HepG2 (cell line): Measurements from ENCODE around the gene LEPROT. TPM values are rescaled to one million over a fixed set of nuclear protein-coding genes. Genes with fewer than 3 reads are reported as not detected.

Experiments
- ATF2 ChIP-seq: sonication (generic); formaldehyde crosslinking; IDR thresholded peaks from 2 replicates; pipeline ENCODE4 v1.4.0; 2020; ENCODE audit warnings: missing genetic modification reagents
- BCLAF1 ChIP-seq: fragments of 450-650 bp; IDR thresholded peaks from 2 replicates; pipeline ENCODE4 v1.6.1; 2017; ENCODE audit warnings: mild to moderate bottlenecking
- BRCA1 ChIP-seq: sonication (generic); formaldehyde crosslinking; IDR thresholded peaks from 2 replicates; pipeline ENCODE4 v1.4.0; 2020; ENCODE audit warnings: missing genetic modification reagents
- CHD4 ChIP-seq: fragments of 200-600 bp; sonication (generic); IDR thresholded peaks from 2 replicates; pipeline ENCODE4 v1.7.0; 2017; ENCODE audit warnings: mild to moderate bottlenecking, low read length, borderline replicate concordance
- GATAD1 ChIP-seq: IDR thresholded peaks from 2 replicates; pipeline ENCODE4 v1.6.1; 2016; ENCODE audit warnings: missing genetic modification reagents, missing compliant biosample characterization
- HNF1B ChIP-seq: sonication (generic); formaldehyde crosslinking; IDR thresholded peaks from 2 replicates; pipeline ENCODE4 v1.5.1; 2020; ENCODE audit warnings: mild to moderate bottlenecking, moderate library complexity, missing genetic modification reagents
- KDM4B ChIP-seq: sonication (generic); formaldehyde crosslinking; IDR thresholded peaks from 2 replicates; pipeline ENCODE4 v1.4.0; 2020; ENCODE audit warnings: missing genetic modification reagents
- MAX ChIP-seq: IDR thresholded peaks from 2 replicates; pipeline ENCODE4 v1.6.1; 2012; ENCODE audit warnings: inconsistent platforms
- MEIS1 ChIP-seq: sonication (generic); formaldehyde crosslinking; IDR thresholded peaks from 2 replicates; pipeline ENCODE4 v1.9.0; 2021; ENCODE audit warnings: mild to moderate bottlenecking, missing genetic modification reagents, moderate library complexity, borderline replicate concordance
- MTA1 ChIP-seq: sonication (generic); formaldehyde crosslinking; IDR thresholded peaks from 2 replicates; pipeline ENCODE4 v1.4.0; 2020; ENCODE audit warnings: missing genetic modification reagents, mild to moderate bottlenecking, borderline replicate concordance
- MTF1 ChIP-seq: sonication (generic); formaldehyde crosslinking; IDR thresholded peaks from 2 replicates; pipeline ENCODE4 v1.5.0; 2020; ENCODE audit warnings: missing genetic modification reagents
- SKI ChIP-seq: fragments of 450-650 bp; IDR thresholded peaks from one replicate; pipeline ENCODE4 v1.6.1; 2018; ENCODE audit warnings: mild to moderate bottlenecking; ENCODE audit not compliant: partially characterized antibody
- SKIL ChIP-seq: sonication (generic); formaldehyde crosslinking; IDR thresholded peaks from 2 replicates; pipeline ENCODE4 v1.8.0; 2022; ENCODE audit warnings: missing genetic modification reagents, mild to moderate bottlenecking, moderate library complexity, borderline replicate concordance
- TCF12 ChIP-seq, 2 experiments: fragments of 450-650 bp in 1 of 2; sonication (generic) in 1 of 2; formaldehyde crosslinking in 1 of 2; IDR thresholded peaks; 2 replicates each; pipeline versions ENCODE4 v1.6.1 to v1.8.0; 2017 to 2022; ENCODE audit warnings: antibody characterized with exemption in 1 of 2, mild to moderate bottlenecking in 1 of 2, missing genetic modification reagents in 1 of 2, moderate library complexity in 1 of 2
- ZBTB3 ChIP-seq: sonication (generic); formaldehyde crosslinking; IDR thresholded peaks from 2 replicates; pipeline ENCODE4 v1.4.0; 2020; ENCODE audit warnings: low read depth, mild to moderate bottlenecking, moderate library complexity, missing genetic modification reagents, borderline replicate concordance
- ZFP91 ChIP-seq: sonication (generic); formaldehyde crosslinking; IDR thresholded peaks from 2 replicates; pipeline ENCODE4 v1.9.0; 2022; ENCODE audit warnings: missing genetic modification reagents, mild to moderate bottlenecking, borderline replicate concordance
- ZNF180 ChIP-seq: sonication (generic); formaldehyde crosslinking; IDR thresholded peaks from 2 replicates; pipeline ENCODE4 v1.4.0; 2020; ENCODE audit warnings: low read depth, missing genetic modification reagents, borderline replicate concordance
- ZNF713 ChIP-seq: sonication (generic); formaldehyde crosslinking; IDR thresholded peaks from 2 replicates; pipeline ENCODE4 v1.4.0; 2020; ENCODE audit warnings: mild to moderate bottlenecking, missing genetic modification reagents
- polyA plus RNA-seq, 8 experiments: library from polyadenylated mRNA; depleted of rRNA in 3 of 8; stranded (reverse) in 7 of 8; unstranded in 1 of 8; fragments of >200 nt; fragmentation: Illumina TruSeq in 4 of 8; extraction: Trizol in 4 of 8; gene quantifications; 2 replicates each; pipeline versions ENCODE4 v1.2.1 to v1.2.3, GENCODE V29; 2011 to 2016; ENCODE audit warnings: low read depth in 4 of 8, missing spikeins in 1 of 8, mixed read lengths in 1 of 8; ENCODE audit not compliant: insufficient read depth in 1 of 8
- total RNA-seq, 5 experiments: library from RNA; depleted of rRNA; stranded (reverse); fragments of >200 nt; fragmentation: Illumina TruSeq; extraction: Trizol; gene quantifications; 2 replicates each; pipeline ENCODE4 v1.2.3, GENCODE V29; 2016; ENCODE audit warnings: low read depth in 1 of 5

The LEPROT gene
- total and polyA plus RNA-seq, 2 of the 13 experiments (the other 11 are each of a cell fraction or from before 2014, with no cell fraction given) = 36.8 to 51.4 TPM

- no peak for TF ChIP-seq BCLAF1
- no peak for TF ChIP-seq ZNF713
- no peak; the same call in 1 of the 2 replicates for TF ChIP-seq BRCA1 (CRISPR knock-in tag)
- peak; percentile 70 for TF ChIP-seq MAX
- no peak for TF ChIP-seq HNF1B (CRISPR knock-in tag)
- TF ChIP-seq ZNF180 (CRISPR knock-in tag) = no peak
- TF ChIP-seq SKI = no peak
- no peak for TF ChIP-seq SKIL (CRISPR knock-in tag)
- no peak for TF ChIP-seq MTF1 (CRISPR knock-in tag)
- peak; percentile 68; the same call in 1 of the 2 replicates for TF ChIP-seq MTA1 (CRISPR knock-in tag)
- no peak for TF ChIP-seq ZBTB3 (CRISPR knock-in tag)
- TF ChIP-seq KDM4B (CRISPR knock-in tag) = peak; percentile 74; the same call in 1 of the 2 replicates
- TF ChIP-seq CHD4 = no peak
- peak; percentile 99 for TF ChIP-seq ZFP91 (CRISPR knock-in tag)
- TF ChIP-seq ATF2 (CRISPR knock-in tag) = 0 out of 2 replicates have a peak, but pooled peaks have one; percentile 26
- no peak for TF ChIP-seq TCF12 (IDR thresholded peaks at IDR 0.05)
- TF ChIP-seq TCF12 (CRISPR knock-in tag; IDR thresholded peaks at IDR 0.05) = 0 out of 2 replicates have a peak, but pooled peaks have one; percentile 50
- peak; percentile 77 for TF ChIP-seq GATAD1 (CRISPR knock-in tag)
- TF ChIP-seq MEIS1 (CRISPR knock-in tag) = 0 out of 2 replicates have a peak, but pooled peaks have one; percentile 58
These were observed at the start of gene LEPROT, which contains the start of gene LEPR (continued) for GRCh38 chr1:65420590-65421350.
